GM06990 (cell line): ENCODE data around the gene GOLM1.

Source experiments
- DNase-seq: peaks from one replicate; pipeline ENCODE4 v3.0.0-alpha.2; 2011; ENCODE audit not compliant: insufficient read length; ENCODE audit errors: extremely low read depth
- H3K27me3 ChIP-seq: replicated peaks from 2 replicates; pipeline ENCODE4 v1.6.0; 2011; ENCODE audit warnings: low read length; ENCODE audit not compliant: control insufficient read depth, insufficient read depth
- H3K36me3 ChIP-seq: 2 replicates; pipeline ENCODE4 v1.5.1; 2011; ENCODE audit warnings: low read length; ENCODE audit not compliant: control insufficient read depth, insufficient read depth
- H3K4me3 ChIP-seq: replicated peaks from 2 replicates; pipeline ENCODE4 v1.5.1; 2011; ENCODE audit warnings: low read depth, mild to moderate bottlenecking, control low read depth, low read length
- CTCF ChIP-seq: IDR thresholded peaks from 2 replicates; pipeline ENCODE4 v1.5.1; 2011; ENCODE audit warnings: low read length, control low read depth, mild to moderate bottlenecking, inconsistent platforms; ENCODE audit not compliant: insufficient read depth, poor library complexity, severe bottlenecking

GOLM1 gene

GRCh38 chr9:86097510-86098224 is 1.7 kb downstream of the GOLM1 start:
- Histone ChIP-seq H3K4me3 (no peak overlapping the region), H3K27me3 (0 out of 2 replicates have a peak, but pooled peaks cover 2% of the 10 kb centered on the region), H3K36me3 (no peaks in the 10 kb centered on the region)
- no peak for DNase-seq
- no peak for TF ChIP-seq CTCF

- no peak for TF ChIP-seq CTCF
- Histone ChIP-seq H3K4me3 (no peak overlapping the region), H3K27me3 (0 out of 2 replicates have a peak, but pooled peaks cover 2% of the 10 kb centered on the region), H3K36me3 (no peaks in the 10 kb centered on the region)
- no peak for DNase-seq
These were observed 3.0 kb downstream of the GOLM1 start for GRCh38 chr9:86096386-86096785.

- no peaks in the 10 kb centered on the region for H3K27me3 ChIP-seq
- no peak overlapping the region for H3K4me3 ChIP-seq
- no peak for DNase-seq
- no peaks in the 10 kb centered on the region for H3K36me3 ChIP-seq
- no peak for TF ChIP-seq CTCF
These were observed 5.4 kb downstream of the GOLM1 start for GRCh38 chr9:86093788-86094555.

- Histone ChIP-seq H3K27me3 (no peaks in the 10 kb centered on the region), H3K4me3 (no peak overlapping the region), H3K36me3 (no peaks in the 10 kb centered on the region)
- DNase-seq: no peak
- TF ChIP-seq CTCF: no peak
These were observed 7.9 kb downstream of the GOLM1 start for GRCh38 chr9:86091477-86091876.

- no peak for DNase-seq
These were observed 16.5 kb downstream of the GOLM1 start for GRCh38 chr9:86082870-86083269.

More at GRCh38 chr9:86082870-86083269, 16.5 kb downstream of the GOLM1 start:
- Histone ChIP-seq H3K4me3 (no peak overlapping the region), H3K36me3 (no peaks in the 10 kb centered on the region), H3K27me3 (no peaks in the 10 kb centered on the region)
- no peak for TF ChIP-seq CTCF
